AG10803 (cell line): Measurements from ENCODE around the gene CYSTM1.

ENCODE experiments used
- DNase-seq: peaks from one replicate; pipeline ENCODE4 v3.0.0; 2010; ENCODE audit warnings: low read depth
- H3K4me3 ChIP-seq: 2 replicates; pipeline ENCODE4 v1.5.1; 2011; ENCODE audit warnings: mild to moderate bottlenecking, low read length, control low read depth
- TF ChIP-seq, protein P1 (sequence below): conservative IDR thresholded peaks from 2 replicates; pipeline ENCODE4 v1.5.1; 2011; ENCODE audit warnings: mild to moderate bottlenecking, low read length, control low read depth, inconsistent platforms

CYSTM1 gene

DNA sequence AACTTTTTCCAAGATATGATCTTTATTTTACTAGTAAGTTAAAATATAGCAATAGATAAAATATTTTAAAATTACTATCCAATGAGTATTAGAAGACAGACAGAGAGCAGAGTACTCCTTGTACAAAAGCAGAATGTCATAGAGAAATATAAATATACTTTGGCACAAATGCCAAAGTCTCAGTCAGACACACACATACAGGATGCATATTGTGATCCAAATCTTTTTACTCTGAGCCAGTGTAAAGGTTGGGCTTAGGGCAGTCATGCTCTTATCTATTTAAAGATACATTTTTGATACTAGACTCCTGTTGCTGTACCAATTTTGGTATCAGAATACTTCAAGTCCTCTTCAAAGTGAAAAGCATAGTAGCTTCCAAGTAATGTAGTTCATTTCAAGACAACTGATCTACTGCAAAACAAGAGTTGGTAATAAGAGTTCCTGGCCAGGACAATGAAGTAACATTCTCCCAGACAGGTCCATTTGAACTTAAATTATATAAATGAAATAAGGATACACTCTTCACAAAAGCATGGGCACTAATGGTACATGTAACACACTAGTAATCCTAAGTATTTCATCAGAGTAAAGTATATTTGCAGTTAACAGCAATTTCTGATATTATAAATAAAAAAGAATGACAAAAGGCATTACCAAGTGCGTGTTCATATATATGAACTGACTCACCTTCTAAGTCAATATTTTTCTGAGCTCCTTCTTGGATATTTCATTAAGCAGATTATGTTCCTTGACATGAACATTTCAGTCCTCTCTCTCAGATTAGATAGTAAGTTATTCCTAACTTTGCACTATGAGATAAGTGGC, 117.4 kb downstream of the CYSTM1 start:
- no peak for DNase-seq
- no peak overlapping the region for H3K4me3 ChIP-seq
- TF ChIP-seq, protein P1, sequence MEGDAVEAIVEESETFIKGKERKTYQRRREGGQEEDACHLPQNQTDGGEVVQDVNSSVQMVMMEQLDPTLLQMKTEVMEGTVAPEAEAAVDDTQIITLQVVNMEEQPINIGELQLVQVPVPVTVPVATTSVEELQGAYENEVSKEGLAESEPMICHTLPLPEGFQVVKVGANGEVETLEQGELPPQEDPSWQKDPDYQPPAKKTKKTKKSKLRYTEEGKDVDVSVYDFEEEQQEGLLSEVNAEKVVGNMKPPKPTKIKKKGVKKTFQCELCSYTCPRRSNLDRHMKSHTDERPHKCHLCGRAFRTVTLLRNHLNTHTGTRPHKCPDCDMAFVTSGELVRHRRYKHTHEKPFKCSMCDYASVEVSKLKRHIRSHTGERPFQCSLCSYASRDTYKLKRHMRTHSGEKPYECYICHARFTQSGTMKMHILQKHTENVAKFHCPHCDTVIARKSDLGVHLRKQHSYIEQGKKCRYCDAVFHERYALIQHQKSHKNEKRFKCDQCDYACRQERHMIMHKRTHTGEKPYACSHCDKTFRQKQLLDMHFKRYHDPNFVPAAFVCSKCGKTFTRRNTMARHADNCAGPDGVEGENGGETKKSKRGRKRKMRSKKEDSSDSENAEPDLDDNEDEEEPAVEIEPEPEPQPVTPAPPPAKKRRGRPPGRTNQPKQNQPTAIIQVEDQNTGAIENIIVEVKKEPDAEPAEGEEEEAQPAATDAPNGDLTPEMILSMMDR, result no peak
